Stomach smooth muscle (tissue), 2 donors: Measurements from ENCODE around the gene HOXD4.

Source experiments
- H3K27ac ChIP-seq: one replicate; pipeline ENCODE4 v1.7.0; 2013; ENCODE audit warnings: mild to moderate bottlenecking, low read length, inconsistent platforms
- H3K27me3 ChIP-seq, 2 donors: one replicate each; pipeline ENCODE4 v1.7.0; 2013; ENCODE audit warnings: low read length in 2 of 2; ENCODE audit not compliant: insufficient read depth in 2 of 2, control insufficient read depth in 1 of 2
- H3K36me3 ChIP-seq, 2 donors: one replicate each; pipeline ENCODE4 v1.7.0; 2013; ENCODE audit warnings: low read length in 2 of 2; ENCODE audit not compliant: control insufficient read depth in 2 of 2, insufficient read depth in 2 of 2
- H3K4me1 ChIP-seq: one replicate; pipeline ENCODE4 v1.7.0; 2013; ENCODE audit warnings: low read length; ENCODE audit not compliant: control insufficient read depth, insufficient read depth
- H3K4me3 ChIP-seq, 2 donors: one replicate each; pipeline ENCODE4 v1.7.0; 2013; ENCODE audit warnings: low read length in 2 of 2
- H3K9ac ChIP-seq, 2 donors: one replicate each; pipeline ENCODE4 v1.7.0; 2013; ENCODE audit warnings: low read length in 2 of 2, mild to moderate bottlenecking in 1 of 2
- H3K9me3 ChIP-seq, 2 donors: one replicate each; pipeline ENCODE4 v1.7.0; 2013; ENCODE audit warnings: low read length in 2 of 2; ENCODE audit not compliant: control insufficient read depth in 2 of 2
- donor health status: healthy.
- donor health status: Pancreatic carcinoma.

HOXD4 gene

GRCh38 chr2:176161825-176162626 is 10.7 kb downstream of the HOXD4 start:
- peaks cover 74 to 95% of the 10 kb centered on the region in 2 donors for H3K27me3 ChIP-seq
- no peak overlapping the region for H3K27ac ChIP-seq
- no peak overlapping the region for H3K9ac ChIP-seq
- H3K4me3 ChIP-seq: no peak overlapping the region
- H3K4me1 ChIP-seq: peaks cover 18% of the 10 kb centered on the region
- H3K36me3 ChIP-seq: no peaks in the 10 kb centered on the region
- no peaks in the 10 kb centered on the region for H3K9me3 ChIP-seq

GRCh38 chr2:176162911-176163671 is 11.7 kb downstream of the HOXD4 start:
- Histone ChIP-seq H3K27ac (no peak overlapping the region), H3K4me3 (no peak overlapping the region), H3K9ac (no peak overlapping the region), H3K4me1 (peaks cover 11% of the 10 kb centered on the region), H3K27me3 (peaks cover 68 to 84% of the 10 kb centered on the region in 2 donors), H3K36me3 (no peaks in the 10 kb centered on the region), H3K9me3 (no peaks in the 10 kb centered on the region)

GRCh38 chr2:176163672-176164056 is 12.3 kb downstream of the HOXD4 start:
- no peak overlapping the region for H3K9ac ChIP-seq
- H3K4me1 ChIP-seq: peaks cover 11% of the 10 kb centered on the region
- H3K4me3 ChIP-seq: no peak overlapping the region
- H3K36me3 ChIP-seq: no peaks in the 10 kb centered on the region
- no peak overlapping the region for H3K27ac ChIP-seq
- H3K9me3 ChIP-seq: no peaks in the 10 kb centered on the region
- peaks cover 64 to 79% of the 10 kb centered on the region in 2 donors for H3K27me3 ChIP-seq

GRCh38 chr2:176164201-176164600 is 12.9 kb downstream of the HOXD4 start:
- peaks cover 66 to 75% of the 10 kb centered on the region in 2 donors for H3K27me3 ChIP-seq
- H3K4me3 ChIP-seq: no peak overlapping the region

GRCh38 chr2:176164611-176165369 is 13.4 kb downstream of the HOXD4 start:
- Histone ChIP-seq H3K27ac (no peak overlapping the region), H3K9ac (no peak overlapping the region), H3K36me3 (no peaks in the 10 kb centered on the region), H3K9me3 (no peaks in the 10 kb centered on the region), H3K4me1 (peaks cover 4% of the 10 kb centered on the region), H3K27me3 (peaks cover 65 to 75% of the 10 kb centered on the region in 2 donors), H3K4me3 (peak overlapping the region in 1 of 2 donors; percentile 22)

More at GRCh38 chr2:176164201-176164600, 12.9 kb downstream of the HOXD4 start:
- no peaks in the 10 kb centered on the region for H3K9me3 ChIP-seq
- H3K27ac ChIP-seq: no peak overlapping the region
- no peak overlapping the region for H3K9ac ChIP-seq
- H3K4me1 ChIP-seq: peaks cover 10% of the 10 kb centered on the region
- no peaks in the 10 kb centered on the region for H3K36me3 ChIP-seq

GRCh38 chr2:176165370-176166050 is 14.2 kb downstream of the HOXD4 start:
- no peak overlapping the region for H3K9ac ChIP-seq
- no peaks in the 10 kb centered on the region for H3K4me1 ChIP-seq
- peaks cover 64 to 74% of the 10 kb centered on the region in 2 donors for H3K27me3 ChIP-seq
- H3K27ac ChIP-seq: no peak overlapping the region
- H3K9me3 ChIP-seq: no peaks in the 10 kb centered on the region
- peak overlapping the region in 1 of 2 donors; percentile 22 for H3K4me3 ChIP-seq
- no peaks in the 10 kb centered on the region for H3K36me3 ChIP-seq

GRCh38 chr2:176166272-176166671 is 14.9 kb downstream of the HOXD4 start:
- peaks cover 64 to 73% of the 10 kb centered on the region in 2 donors for H3K27me3 ChIP-seq
- peaks cover under 1% of the 10 kb centered on the region for H3K4me1 ChIP-seq
- H3K27ac ChIP-seq: no peak overlapping the region
- H3K9me3 ChIP-seq: no peaks in the 10 kb centered on the region
- H3K4me3 ChIP-seq: no peak overlapping the region
- H3K36me3 ChIP-seq: no peaks in the 10 kb centered on the region
- no peak overlapping the region for H3K9ac ChIP-seq

- Histone ChIP-seq H3K27me3 (peaks cover 64 to 74% of the 10 kb centered on the region in 2 donors), H3K9ac (no peak overlapping the region), H3K27ac (no peak overlapping the region)
Observed at GRCh38 chr2:176167398-176167797, 16.0 kb downstream of the HOXD4 start.

GRCh38 chr2:176169181-176169580 is 17.8 kb downstream of the HOXD4 start:
- H3K9ac ChIP-seq: no peak overlapping the region
- H3K27ac ChIP-seq: no peak overlapping the region
- peaks cover 58 to 75% of the 10 kb centered on the region in 2 donors for H3K27me3 ChIP-seq

More at GRCh38 chr2:176167398-176167797, 16.0 kb downstream of the HOXD4 start:
- Histone ChIP-seq H3K4me1 (peaks cover 10% of the 10 kb centered on the region), H3K9me3 (no peaks in the 10 kb centered on the region), H3K4me3 (no peak overlapping the region), H3K36me3 (no peaks in the 10 kb centered on the region)

GRCh38 chr2:176169711-176170110 is 18.4 kb downstream of the HOXD4 start:
- no peak overlapping the region for H3K4me3 ChIP-seq

More at GRCh38 chr2:176169181-176169580, 17.8 kb downstream of the HOXD4 start:
- H3K36me3 ChIP-seq: no peaks in the 10 kb centered on the region
- no peaks in the 10 kb centered on the region for H3K9me3 ChIP-seq
- H3K4me3 ChIP-seq: no peak overlapping the region
- H3K4me1 ChIP-seq: peaks cover 10% of the 10 kb centered on the region

More at GRCh38 chr2:176169711-176170110, 18.4 kb downstream of the HOXD4 start:
- H3K9ac ChIP-seq: no peak overlapping the region
- no peak overlapping the region for H3K27ac ChIP-seq
- H3K27me3 ChIP-seq: peaks cover 58 to 75% of the 10 kb centered on the region in 2 donors
- H3K9me3 ChIP-seq: no peaks in the 10 kb centered on the region
- no peaks in the 10 kb centered on the region for H3K36me3 ChIP-seq
- peaks cover 15% of the 10 kb centered on the region for H3K4me1 ChIP-seq
